ENCODE data around the gene TIFAB.

TIFAB gene

DNA sequence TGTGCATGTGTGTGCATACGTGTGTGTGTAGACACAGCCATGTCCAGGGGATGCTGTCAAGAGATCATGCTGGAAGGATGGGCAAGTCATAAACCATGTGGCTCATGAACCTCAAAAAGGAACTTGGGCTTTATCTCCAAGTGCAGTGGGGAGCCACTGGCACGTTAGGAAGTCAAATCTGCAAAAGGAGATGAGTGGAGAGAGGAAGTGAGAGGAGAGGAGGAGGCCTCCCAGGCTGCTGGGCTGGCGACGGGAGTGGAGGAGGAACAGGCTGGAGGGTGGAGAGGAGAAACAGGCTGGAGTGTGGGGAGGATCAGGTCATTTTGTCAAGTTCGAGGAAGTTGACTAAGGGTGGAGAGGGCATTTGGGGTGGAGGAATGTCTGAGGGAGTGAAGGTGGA is 29.2 kb upstream of the TIFAB start:
- DNase-seq = peak; percentile 94

DNA sequence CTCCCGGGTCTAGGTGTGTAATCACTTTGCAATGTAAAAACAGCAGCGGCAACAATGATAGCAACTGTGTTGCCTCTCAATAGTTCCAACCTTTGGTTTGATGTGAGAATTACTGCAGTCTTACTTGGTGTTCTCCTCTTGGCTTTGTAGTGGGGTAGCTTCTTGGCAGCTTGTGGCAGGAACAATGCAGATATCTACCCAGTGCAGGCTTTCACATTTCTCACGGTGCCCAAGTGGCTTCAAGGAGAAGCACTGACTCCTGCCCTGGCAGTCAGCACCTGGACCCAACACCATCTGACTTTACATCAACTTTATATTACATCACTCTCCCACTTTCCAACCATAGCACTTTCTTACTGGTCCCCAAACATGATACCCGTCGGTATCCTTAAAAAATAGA is 28.4 kb upstream of the TIFAB start:
- DNase-seq = no peak

DNA sequence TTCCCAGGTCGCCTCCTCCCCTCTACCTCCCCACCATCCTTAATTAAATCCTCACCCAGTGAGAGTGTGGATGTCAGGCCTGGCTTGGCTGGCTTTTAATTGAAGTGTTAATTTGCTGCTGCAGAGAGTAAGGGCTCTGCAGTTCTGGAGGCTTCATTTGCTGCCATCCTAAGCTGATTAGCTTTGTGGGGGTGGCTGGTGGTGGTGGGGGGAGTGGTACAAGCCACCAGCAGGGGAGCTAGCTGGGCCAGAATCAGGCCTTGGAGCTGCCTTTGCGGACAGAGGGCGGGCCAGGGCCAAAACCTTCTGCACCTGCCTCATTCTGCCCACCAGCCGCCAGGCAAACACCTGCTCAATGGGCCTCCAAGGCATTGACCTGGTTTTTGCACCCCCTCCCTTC is 26.8 kb upstream of the TIFAB start:
- DNase-seq = no peak

DNA sequence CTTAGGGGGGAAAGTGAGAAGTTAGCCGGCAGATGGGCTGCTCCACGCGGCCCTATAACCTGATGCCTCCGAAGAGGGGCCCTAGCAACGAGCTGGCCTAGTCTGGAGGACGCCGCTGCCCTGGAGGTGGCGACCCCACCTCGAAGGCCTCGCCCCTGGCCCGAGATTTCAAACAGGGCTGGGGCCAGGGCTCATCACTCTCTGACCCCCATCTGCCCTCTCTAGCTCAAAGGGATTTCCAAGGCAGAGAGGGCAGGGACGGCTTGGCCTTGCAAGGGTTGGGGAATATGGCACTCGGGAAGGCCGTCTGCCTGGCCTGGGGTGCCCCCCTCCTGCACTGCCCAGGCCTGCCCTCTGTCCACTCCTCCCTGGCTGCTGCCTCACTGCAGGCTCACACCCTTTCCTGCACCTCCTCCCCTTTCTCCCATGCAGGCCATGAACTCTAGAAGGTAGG is 25.5 kb upstream of the TIFAB start:
- DNase-seq = no peak

DNA sequence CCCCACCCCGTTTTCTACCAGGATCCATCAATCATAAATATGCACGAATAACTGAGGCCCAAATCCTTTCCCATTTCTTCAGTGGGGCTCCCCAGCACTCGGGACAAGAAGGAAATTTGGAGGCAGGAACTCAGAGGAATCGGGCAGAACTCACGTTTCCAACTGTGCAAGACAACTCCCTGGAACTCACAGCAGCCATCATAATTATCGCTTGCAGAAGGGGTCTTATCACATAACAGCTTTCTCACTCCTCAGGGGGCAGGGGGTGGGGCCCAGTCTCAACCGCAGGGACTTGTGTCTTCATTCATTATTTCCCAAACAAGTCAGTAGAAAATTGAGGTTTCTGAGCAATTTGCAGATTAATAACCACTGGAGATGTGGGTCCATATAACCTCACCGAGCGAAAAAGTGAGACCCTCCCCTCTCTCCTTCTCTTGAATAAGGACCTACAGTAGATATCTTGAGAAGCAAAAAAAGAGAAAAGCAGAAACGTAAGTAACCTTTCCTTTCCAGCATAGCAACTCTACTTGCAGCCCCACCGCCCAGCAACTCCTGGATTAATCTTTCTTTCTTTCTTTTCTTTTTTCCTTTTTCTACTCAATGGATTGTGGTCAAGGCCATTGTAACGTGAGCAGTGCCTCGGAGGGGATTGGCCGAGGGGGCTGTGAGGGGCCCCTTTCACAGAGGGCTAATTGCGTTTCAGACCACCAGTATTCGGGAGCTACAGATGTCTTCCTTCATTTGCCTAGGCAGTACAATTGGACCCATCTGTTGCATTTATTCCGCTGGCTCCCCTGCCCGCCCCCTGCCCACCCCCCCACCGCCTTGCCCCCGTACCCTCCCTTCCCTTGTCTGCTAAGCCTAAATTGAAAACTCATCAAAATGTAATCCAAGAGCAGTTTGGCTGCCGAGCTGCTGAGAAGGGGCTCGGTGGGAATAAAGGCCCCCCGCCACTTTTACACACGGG is 24.7 kb upstream of the TIFAB start:
- DNase-seq = no peak

DNA sequence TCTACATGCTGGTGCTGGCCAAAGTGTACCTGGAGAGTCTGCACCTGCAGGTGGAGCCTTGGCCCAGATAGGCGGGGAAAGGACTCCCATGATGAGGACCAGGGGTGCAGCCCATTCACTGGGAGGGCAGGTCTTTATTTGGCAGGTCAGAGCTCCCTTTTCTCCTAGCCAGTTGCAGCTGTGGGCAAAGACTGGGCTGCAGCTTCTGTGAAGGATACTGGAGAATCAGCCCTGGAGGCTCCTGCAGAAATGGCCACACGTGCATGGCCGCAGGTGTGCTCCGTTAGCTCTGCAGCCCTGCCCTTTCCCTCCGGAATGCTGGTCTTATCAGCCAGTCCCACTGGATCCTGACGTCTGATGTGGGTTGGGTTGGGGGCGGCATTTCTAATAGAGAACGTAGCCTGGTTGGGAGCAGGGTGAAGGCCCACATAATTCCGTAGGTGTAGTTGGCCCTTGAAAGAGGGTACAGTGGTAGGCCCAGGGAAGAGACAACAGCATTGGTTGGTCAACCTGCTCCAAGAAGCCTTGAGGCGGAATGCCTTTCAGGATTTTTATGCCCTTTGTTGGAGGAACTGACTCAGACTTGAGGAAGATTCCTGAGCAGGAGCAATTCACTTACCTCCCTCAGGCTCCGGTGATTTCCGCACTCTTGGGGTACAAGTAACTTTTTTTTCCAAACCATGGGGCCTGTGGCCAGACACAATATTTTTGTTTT is 22.0 kb upstream of the TIFAB start:
- no peak for DNase-seq

DNA sequence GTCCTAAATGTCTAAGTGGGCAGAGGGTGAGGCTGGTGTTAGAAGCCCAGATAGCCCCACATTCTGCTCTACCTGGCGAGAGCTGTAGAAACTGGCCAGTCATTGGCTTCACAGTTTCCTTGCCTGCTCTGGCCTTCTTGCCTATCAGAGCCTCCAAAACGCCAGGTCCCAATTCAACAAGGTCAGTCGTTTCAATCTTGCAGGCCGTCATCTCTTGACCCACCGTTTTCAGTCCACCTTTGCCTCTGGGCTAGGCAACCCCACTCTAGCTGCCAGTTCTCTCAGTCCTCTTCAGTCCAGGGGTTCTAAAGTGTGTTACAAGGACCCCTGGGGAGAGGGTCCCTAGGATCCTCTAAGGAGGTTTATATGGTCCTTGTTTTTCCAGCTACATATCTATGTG is 20.0 kb upstream of the TIFAB start:
- DNase-seq = no peak

DNA sequence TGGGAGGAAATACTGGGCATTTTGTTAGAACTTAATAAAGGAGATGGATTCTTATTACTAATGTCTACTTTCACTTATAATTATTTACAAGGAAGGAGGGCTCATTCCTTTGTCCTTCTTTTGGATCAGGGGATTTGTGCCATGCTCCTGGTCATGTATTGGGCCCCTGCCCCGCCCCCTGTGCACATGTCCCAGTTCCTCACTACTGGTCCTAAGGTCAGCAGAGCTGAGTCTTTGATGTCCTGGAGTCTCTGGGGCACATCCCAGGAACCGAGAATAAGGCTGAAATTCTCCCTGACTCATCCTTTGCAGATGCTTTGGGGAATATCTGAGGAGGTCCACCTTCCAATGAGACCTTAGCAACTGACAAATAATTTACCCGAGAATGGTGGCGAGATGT is 19.6 kb upstream of the TIFAB start:
- no peak for DNase-seq

DNA sequence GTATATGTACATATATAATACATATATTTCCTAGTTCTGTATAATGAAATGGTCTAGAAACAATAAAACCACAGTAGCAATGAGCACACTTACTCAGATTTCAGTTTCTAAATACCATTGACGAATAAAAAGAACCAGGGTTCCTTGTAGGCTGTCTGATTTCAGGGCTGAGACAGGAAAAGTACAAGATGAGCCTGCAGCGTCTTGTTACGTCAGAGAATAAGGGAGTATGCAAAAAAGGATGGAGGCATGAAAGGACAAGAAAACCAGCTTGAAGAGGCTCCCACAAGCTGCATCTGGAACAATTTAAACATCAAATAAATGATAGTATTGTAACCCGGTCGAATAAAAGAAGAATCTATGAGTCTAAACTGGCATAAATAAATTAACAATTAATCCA is 17.8 kb upstream of the TIFAB start:
- no peak for DNase-seq

DNA sequence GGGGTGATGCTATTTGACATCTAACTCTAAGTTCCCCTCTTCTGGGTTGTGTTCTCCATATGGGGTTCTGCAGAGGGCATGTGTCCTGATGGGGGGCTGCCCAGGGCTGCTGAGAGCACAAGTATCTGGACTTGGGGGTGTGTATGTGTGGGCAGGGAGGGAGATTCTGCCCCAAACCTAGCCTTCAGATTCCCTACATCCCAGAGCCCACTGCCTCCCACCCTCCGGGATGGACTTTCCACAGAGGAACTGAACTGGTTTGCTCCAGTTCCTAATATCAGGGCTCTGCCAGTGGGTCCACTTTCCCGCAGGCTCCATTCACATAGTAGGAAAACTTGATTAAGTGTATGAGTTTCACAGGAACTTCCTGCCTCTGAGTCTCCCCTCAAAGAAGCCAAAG is 16.4 kb upstream of the TIFAB start:
- no peak for DNase-seq

DNA sequence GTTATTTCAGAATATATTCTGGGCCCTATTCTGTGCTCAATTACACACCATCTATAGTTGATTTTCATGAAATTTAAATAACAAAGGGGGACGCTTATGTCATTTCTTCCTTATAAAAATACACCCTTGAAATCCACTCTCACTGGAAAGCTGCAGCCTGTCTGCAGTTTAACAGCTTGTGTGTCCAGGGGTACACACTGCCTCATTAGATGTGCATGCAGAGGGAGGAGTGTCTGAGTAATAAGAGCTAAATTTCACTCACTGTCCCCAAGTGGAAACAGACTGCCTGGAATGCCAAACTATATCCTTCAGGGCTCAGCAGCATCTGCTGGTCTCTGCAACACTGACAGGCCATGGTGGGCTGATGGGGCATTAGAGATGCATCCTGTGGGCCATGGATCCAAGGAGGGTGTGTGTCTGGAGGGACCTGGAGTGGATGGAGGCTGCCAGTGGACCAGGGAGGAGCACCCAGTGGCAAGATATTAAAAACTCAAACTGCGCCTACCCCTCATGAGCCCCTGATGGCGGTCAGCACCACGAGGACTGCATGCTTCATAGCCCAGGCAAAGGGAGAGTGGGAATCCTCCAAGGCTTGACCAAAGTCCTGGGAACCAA is 15.8 kb upstream of the TIFAB start:
- no peak for DNase-seq

DNA sequence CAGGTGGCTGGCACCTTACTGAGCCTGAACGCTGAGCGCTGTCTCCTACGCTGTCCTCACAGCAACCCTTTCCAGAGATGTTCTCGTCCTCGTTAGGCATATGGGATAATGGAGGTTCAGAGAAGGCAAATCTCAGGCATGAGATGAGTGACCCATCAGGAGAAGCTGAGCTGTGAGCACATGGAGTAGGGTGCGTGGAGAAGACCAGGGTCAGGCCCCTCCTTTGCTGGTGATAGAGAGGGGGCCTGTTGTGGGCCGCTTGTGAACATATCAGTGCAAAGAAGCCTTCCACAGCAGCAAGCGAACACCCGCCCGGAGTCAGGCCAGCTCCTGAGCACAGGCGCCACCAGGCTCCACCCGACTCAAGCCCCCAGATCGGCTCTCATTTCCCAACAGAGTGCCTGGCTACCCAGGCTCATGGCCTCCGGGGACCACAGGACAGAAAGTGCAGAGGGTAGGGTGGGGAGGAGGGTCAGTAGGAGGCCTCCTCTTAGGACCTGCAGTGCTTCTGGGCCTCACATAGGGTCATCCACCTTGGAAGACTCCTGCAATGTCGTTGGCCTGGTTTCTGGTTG is 15.0 kb upstream of the TIFAB start:
- no peak for DNase-seq

DNA sequence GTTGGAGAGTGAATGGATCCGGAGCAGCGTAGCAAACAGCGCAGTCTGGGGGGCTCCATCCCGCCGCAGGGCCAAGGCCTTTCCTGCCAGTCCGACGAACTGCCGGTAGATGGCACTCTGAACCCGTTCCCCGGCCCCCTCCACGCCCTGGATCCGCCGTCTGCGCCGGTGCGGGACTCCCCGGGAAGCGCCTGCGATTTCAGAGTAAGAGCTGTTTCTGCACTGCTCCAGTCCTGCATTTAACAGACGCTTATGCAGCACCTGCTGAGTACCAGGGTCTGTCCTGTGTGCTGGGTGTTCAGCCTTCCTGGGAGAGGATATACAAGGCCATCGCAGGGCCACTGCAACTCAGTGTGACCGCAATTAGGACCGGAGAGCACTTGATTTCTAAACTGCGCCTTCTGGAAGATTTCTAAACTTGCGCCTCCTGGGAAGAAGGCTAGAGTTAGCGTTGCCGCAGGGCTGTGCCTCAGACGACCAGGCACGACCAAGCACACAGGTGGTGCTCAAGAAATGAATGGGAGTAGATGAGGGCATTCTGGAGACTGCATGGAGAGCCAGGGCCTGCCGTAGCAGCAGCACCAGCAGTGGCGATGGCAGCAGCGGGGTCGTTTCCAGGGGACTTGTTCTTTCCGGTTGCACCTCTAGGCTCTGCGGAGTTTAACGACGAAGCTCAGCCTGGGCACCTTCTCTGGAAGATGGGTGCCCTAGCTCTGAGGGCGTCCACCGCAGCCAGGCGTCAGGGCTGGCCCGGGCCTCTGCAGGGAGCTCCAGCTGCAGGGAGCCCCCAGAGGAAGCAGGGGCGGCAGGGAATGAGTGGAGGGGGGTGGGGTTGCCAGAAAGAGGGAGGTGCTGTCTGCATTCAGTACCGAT is 14.3 kb upstream of the TIFAB start:
- DNase-seq = peak; percentile 68

DNA sequence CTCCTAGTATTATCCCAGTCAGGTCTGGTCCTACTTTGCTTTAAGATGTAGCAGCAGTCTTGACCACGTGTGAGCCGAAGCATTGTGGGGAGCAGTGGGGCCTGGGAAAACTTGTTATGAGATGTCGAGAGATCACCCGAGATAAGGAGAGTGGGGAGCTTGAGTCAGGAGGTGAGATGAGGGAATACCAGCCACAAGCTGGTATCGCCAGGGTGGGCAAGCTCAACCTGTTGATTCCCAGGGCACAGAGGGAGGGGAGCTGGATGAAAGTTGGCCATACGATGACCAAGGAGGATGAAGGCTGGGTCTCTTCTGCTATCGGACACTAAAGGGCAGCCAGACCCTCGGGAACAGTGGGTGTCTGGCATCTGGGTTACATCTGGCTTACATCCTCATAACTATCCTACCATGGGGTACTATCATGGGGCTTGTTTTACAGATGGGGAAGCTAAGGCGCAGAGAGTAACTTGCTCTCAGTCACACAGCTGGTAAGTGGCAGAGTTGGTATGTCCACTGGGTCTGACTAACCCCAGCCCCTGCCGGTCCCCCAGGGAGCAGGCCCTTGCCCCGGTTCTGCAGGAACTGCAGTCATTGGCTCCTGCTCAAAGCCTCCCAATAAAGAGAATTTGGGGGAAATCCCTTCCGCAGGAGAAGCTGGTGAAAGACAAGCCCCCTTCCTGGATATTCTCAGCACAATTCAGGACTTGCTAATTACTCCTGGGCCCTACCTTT is 13.4 kb upstream of the TIFAB start:
- DNase-seq = no peak

DNA sequence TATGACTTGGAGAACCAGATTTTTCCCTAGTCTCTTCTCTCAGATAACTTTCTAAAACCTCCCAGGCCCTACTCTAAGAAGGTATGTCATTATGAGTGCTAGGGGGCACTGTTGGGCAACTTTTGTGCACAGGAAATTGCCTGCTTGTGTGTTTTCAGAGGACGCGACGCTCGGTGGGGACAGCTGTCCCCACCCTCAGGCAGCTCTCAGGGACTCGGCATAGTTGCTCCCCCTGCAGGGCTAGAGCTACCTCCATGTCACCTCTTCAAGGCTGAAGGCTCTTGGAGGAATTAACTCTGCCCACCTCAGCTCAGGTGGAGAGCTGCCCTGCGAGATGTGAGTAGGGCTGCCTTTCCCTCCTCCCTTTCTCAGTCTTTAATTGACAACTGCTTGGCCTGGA is 10.2 kb upstream of the TIFAB start:
- DNase-seq = peak; percentile 82

DNA sequence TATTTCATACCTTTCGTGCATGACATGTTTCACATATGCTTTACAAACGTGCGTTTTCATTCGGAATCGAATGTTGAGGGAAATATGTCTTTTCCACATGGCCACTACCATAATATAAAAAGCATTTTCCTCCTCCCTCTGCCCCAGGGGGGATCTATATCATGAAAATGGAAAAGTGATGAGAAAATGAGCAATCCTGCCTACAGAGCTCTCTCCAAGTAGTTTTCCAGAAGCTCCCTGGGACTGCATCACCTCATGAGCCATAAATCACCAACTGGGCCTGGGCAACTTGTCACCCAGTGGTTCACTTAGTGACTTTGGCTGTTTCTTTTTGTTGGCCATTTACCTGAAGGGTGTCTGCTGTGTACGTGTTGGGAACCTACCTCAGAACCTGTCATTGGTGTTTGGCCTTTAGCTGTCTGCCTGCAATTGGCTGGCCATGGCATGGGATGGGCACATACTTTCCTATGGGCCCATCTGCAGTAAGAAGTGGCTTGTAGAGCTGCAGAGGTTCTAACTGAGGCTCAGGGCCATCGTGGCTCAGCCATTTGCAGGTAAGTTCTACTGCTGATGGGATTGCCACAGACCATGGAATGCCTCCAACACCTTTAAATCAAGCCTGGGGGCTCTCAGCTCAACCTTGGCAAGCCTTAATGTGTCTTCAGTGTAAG is 9.5 kb upstream of the TIFAB start:
- DNase-seq = no peak

DNA sequence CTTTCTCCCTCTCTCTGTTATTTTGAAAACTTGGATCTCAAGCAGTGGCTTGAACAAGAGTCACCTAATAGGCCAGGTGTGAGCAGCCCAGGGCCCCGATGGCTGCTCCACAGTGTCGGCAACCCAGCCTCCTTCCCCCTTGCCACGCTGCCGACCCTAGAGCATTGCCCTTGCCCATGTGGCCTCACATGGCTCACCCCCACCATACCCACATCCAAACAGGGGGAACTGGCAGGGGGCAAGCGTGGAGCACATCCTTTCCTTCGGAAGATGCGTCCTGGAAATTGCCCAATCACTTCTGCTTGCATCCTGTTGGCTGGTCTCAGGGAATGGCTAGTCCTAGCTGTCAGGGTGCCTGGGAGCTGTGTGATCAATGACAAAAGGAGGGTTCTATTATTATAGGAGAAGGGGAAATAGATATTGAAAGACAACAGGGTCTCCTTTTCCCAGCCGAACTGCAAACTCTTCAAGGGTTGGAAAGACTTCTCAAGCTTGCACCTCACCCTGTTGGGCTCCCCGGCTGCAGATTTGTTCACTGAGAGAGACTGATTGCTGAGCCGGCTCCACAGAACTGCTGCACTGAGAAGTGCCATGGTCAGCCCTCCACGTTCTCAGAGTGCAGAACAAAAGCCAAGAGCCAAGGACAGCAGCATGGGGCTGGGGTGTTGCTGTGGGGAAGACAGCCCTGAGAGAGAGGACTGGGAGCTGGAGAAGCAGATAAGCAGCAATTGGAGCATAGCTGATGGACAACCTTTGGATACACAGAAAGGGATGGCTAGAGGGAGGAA is 8.3 kb upstream of the TIFAB start:
- DNase-seq = no peak

DNA sequence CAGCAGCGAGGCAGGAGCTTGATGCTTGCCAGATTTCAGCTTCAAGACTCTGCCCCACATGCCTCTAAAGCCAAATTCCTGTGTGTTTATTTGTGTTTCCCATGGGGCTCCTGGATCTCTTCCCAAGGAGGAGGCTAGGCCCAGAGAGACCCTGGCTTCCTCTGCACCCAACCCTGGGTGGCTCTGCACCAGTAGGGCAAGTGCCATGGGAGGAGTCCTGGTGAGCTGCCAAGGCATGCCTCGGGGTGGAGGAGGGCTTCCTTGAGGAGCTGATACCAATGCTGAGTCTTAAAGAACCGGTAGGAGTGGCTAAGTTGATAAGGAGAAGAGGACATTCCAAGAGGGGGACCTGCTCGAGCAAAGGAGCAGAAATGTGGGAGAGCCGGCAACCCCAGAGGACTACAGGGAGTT is 6.8 kb upstream of the TIFAB start:
- DNase-seq = no peak

DNA sequence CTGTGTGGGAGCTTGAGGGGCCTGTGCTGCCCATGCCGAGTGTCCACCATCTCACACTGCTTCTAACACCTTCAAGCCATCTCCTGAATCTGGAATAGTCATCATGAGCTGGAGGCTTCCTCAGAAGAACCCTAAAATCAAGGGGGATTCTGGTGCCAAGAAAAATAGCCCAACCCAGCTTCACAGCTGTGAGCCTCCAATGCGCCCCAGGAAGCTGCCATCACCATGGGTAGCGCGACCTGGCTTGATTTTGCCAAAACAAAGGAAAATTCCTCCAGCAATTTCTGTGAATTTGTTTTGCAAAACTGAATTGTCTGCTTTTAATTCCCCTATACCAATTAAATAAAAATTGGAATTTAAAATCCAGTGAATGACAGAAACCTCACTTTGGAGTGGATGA is 6.2 kb upstream of the TIFAB start:
- DNase-seq = no peak

DNA sequence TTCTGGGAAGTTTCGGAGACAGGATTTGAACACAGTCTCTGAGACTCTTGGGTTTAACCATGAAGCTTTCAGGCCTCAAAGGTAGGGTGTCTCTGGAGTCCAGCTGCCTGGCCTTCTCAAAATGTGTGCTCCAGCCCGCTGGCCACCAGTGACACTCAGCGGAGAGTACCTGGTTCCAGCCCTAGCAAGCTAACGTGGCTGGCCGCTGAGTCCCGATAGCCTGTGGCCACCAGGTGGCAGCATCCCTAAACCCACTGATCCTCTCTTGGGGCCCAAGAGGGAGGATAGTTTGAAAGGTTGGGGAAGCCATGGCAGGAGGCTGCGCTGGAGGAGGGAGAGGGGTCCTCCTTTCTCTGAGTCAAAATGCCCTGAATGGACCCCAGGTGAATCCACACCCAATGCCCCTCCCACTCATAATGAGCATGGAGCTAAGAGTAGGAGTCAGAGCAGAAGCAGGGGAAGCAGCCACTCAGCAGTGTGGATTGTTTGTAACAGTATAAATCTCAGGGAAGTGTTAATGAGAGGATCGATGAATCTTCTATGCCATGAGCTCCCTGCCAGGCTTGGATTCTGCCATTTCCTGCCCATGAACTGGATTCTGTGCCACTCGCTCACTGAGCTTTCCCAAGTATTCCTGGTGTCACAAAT is 5.4 kb upstream of the TIFAB start:
- peak; percentile 57 for DNase-seq
